Muscle of leg (tissue), 9 donors: ENCODE measurements around the gene MALAT1. TPM values are rescaled to one million over a fixed set of nuclear protein-coding genes. Genes with fewer than 3 reads are reported as not detected.

Experiments used
- polyA plus RNA-seq, 8 donors: library from polyadenylated mRNA; unstranded; fragments of 120-200 nt; gene quantifications; one replicate each; pipeline versions ENCODE4 v1.2.1 to v1.2.3, GENCODE V29; 2013; ENCODE audit warnings: inconsistent platforms in 1 of 8, low replicate concordance in 1 of 8; ENCODE audit not compliant: insufficient read length in 8 of 8, insufficient read depth in 1 of 8
- total RNA-seq: library from RNA; stranded (reverse); fragments of 120-200 nt; gene quantifications from one replicate; pipeline ENCODE4 v1.2.4, GENCODE V29; 2013

Gene MALAT1
- total and polyA plus RNA-seq, 9 donors = 135 to 4,773 (median 174) TPM

Other genes with a start within 250 kb of the MALAT1 start
- 18.8 TPM for gene POLA2, start 237.1 kb upstream of the MALAT1 start, total RNA-seq
- 10 to 100 TPM; 35.4 to 64.7 (median 51.6) TPM for gene POLA2, start 237.1 kb upstream of the MALAT1 start, polyA plus RNA-seq
- 20.8 TPM for gene CDC42EP2, start 184.2 kb upstream of the MALAT1 start, total RNA-seq
- 10 to 100 TPM; 26.9 to 42.4 (median 35.4) TPM for gene CDC42EP2, start 184.2 kb upstream of the MALAT1 start, polyA plus RNA-seq
- gene DPF2, start 165.2 kb upstream of the MALAT1 start, total RNA-seq = 31.0 TPM
- gene DPF2, start 165.2 kb upstream of the MALAT1 start, polyA plus RNA-seq = 10 to 100 TPM; 43.9 to 62.4 (median 52.2) TPM
- gene TIGD3, start 144.3 kb upstream of the MALAT1 start, total RNA-seq = 0.22 TPM
- under 1 TPM; 0.12 to 0.32 (median 0.20) TPM for gene TIGD3, start 144.3 kb upstream of the MALAT1 start, polyA plus RNA-seq
- 5.0 TPM for gene SLC25A45, start 116.4 kb upstream of the MALAT1 start, total RNA-seq
- gene SLC25A45, start 116.4 kb upstream of the MALAT1 start, polyA plus RNA-seq = 1 to 10 TPM; 4.0 to 8.3 (median 5.3) TPM
- gene FRMD8, start 112.4 kb upstream of the MALAT1 start, total RNA-seq = 8.8 TPM
- gene FRMD8, start 112.4 kb upstream of the MALAT1 start, polyA plus RNA-seq = 10 to 100 TPM in 6 of 8 donors, 1 to 10 TPM in 2; 8.2 to 12.4 (median 10.3) TPM
- 15.6 TPM for gene NEAT1, start 76.2 kb upstream of the MALAT1 start, total RNA-seq
- gene NEAT1, start 76.2 kb upstream of the MALAT1 start, polyA plus RNA-seq = 100 to 1,000 TPM in 2 of 8 donors, 10 to 100 TPM in 6; 36.3 to 203 (median 72.2) TPM
- 42.9 TPM for gene SCYL1, start 26.0 kb downstream of the MALAT1 start, total RNA-seq
- 10 to 100 TPM; 43.0 to 62.9 (median 51.9) TPM for gene SCYL1, start 26.0 kb downstream of the MALAT1 start, polyA plus RNA-seq
- gene LTBP3, start 59.3 kb downstream of the MALAT1 start, total RNA-seq = 50.2 TPM
- 100 to 1,000 TPM; 115 to 204 (median 159) TPM for gene LTBP3, start 59.3 kb downstream of the MALAT1 start, polyA plus RNA-seq
- 24.4 TPM for gene ZNRD2, start 71.4 kb downstream of the MALAT1 start, total RNA-seq
- gene ZNRD2, start 71.4 kb downstream of the MALAT1 start, polyA plus RNA-seq = 10 to 100 TPM; 50.6 to 63.1 (median 57.5) TPM
- 46.1 TPM for gene FAM89B, start 73.5 kb downstream of the MALAT1 start, total RNA-seq
- gene FAM89B, start 73.5 kb downstream of the MALAT1 start, polyA plus RNA-seq = 10 to 100 TPM; 32.5 to 53.2 (median 41.7) TPM
- 176 TPM for gene EHBP1L1, start 77.0 kb downstream of the MALAT1 start, total RNA-seq
- gene EHBP1L1, start 77.0 kb downstream of the MALAT1 start, polyA plus RNA-seq = 100 to 1,000 TPM; 209 to 388 (median 297) TPM
- 0.31 TPM for gene KCNK7, start 96.8 kb downstream of the MALAT1 start, total RNA-seq
- 1 to 10 TPM in 4 of 8 donors, under 1 TPM in 4; 0.39 to 1.9 (median 0.95) TPM for gene KCNK7, start 96.8 kb downstream of the MALAT1 start, polyA plus RNA-seq
- 19.9 TPM for gene MAP3K11, start 115.2 kb downstream of the MALAT1 start, total RNA-seq
- gene MAP3K11, start 115.2 kb downstream of the MALAT1 start, polyA plus RNA-seq = 10 to 100 TPM; 26.1 to 37.2 (median 30.5) TPM
- gene PCNX3, start 116.7 kb downstream of the MALAT1 start, total RNA-seq = 6.6 TPM
- gene PCNX3, start 116.7 kb downstream of the MALAT1 start, polyA plus RNA-seq = 10 to 100 TPM; 15.9 to 24.7 (median 20.8) TPM
- gene SIPA1, start 139.1 kb downstream of the MALAT1 start, total RNA-seq = 27.7 TPM
- gene SIPA1, start 139.1 kb downstream of the MALAT1 start, polyA plus RNA-seq = 10 to 100 TPM; 36.2 to 49.6 (median 40.9) TPM
- 18.8 TPM for gene RELA, start 163.9 kb downstream of the MALAT1 start, total RNA-seq
- gene RELA, start 163.9 kb downstream of the MALAT1 start, polyA plus RNA-seq = 10 to 100 TPM; 38.6 to 54.2 (median 44.5) TPM
- gene KAT5, start 213.2 kb downstream of the MALAT1 start, total RNA-seq = 40.4 TPM
- 10 to 100 TPM; 31.1 to 45.4 (median 39.7) TPM for gene KAT5, start 213.2 kb downstream of the MALAT1 start, polyA plus RNA-seq
- 35.1 TPM for gene RNASEH2C, start 221.8 kb downstream of the MALAT1 start, total RNA-seq
- 10 to 100 TPM; 23.3 to 37.8 (median 25.6) TPM for gene RNASEH2C, start 221.8 kb downstream of the MALAT1 start, polyA plus RNA-seq